Epidermal melanocyte (primary cell): ENCODE results near the gene SEC24B.
"Not testable (repeated sequence)": the region's sequence is repeated elsewhere in the genome, so short reads cannot be mapped to it uniquely, and the experiment has no call there.

Experiments used
- DNase-seq: peaks from one replicate; pipeline ENCODE4 v3.0.0; 2011; ENCODE audit warnings: low spot score; ENCODE audit not compliant: insufficient read length

The SEC24B gene

DNA sequence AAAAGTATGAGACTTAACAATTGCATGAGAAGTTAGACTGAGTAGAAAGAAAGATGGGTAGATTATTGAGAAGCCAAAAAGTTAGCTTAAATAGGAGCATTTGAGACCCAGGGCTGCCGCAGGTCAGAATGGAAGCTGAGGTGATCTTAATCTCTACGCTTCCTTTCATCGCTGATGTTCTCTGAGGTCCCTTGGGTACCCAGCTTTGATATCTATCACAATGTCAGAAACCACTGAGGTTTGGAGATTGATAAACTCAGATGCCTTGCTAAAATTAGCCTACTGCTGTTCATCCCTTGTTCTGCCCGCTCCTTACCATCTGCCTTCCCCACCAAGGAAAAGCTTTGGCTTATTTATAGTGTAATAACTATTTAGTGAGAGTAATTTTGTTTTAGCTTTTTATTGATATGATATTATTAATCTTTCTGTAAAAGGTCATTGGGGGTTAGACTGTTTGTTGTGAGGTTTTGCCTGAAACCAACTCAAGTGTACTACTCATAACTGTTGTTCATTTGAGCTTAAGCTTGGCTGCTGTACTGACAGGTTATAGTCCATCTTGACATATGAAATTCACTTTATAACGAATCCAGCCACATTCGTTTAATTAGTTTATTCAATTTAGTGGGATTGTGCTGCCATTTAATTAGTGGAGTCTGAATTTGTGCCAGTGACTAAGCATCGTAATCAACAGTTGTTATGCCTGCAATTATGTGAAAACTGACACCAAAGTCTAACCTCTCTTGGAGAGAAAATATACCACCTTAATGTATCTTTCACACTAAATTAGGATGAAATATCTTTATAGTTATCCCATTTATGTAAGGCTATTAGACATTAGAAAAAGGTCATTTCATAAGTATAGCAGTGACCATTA, 141.6 kb downstream of the SEC24B start:
- no peak for DNase-seq

DNA sequence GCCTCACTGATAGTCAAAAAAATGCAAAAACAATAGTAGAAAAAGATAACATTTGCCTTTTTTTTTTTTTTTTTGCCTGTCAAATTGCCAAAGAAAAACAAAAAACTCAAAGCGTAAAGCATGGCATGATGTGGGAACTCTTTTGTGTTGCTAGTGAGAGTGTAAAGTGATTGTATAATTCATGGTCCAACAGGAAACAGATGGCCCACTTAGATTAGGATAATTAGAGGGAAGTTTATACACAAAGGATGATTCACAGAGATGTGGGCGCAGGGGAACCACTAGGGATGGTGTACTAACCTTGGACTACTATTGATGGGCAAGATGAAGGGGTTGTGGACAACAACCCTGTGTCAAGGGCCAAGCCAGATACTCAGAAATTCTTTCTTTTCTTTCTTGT, 142.8 kb downstream of the SEC24B start:
- no peak for DNase-seq

DNA sequence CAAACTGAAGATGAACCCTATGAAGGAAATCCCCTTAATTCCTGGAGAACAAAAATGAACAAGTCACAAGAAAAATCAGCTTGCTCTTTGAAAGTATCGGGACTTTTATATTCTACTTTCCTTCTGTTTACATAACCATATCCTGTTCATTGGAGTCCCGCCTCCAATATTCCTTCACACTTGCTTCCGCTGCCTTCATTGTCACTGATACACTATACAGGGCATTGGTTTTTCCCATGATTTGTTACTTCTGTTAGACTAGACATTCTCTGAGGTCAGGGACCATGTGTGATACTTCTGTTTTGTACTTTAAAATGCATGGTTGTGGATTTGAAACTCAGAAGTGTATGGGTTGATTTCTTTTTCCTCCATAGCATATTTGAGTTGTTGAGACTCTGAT, 145.2 kb downstream of the SEC24B start:
- no peak for DNase-seq

- not testable (repeated sequence) for DNase-seq
These were observed 146.4 kb downstream of the SEC24B start for GRCh38 chr4:109579997-109580396.

DNA sequence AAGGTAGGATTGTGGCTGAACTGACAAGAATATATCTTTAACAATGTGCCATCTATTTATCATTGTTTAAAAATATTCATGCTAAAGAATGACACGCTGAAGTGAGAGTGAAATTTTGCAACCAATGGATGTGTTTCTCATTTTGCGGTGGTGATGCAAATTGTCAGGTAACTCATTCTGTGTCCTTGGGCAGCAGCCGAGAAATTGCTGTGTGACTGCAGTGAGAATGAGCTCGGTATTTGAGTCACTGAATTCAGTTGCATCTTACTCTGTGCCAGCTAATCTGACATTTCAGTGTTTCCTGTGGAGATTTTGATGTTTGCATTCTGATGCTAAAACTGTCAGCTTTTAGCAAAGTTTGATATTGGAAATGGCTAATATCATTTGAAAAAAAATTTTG, 154.6 kb downstream of the SEC24B start:
- no peak for DNase-seq

- no peak for DNase-seq
These were observed 155.5 kb downstream of the SEC24B start for GRCh38 chr4:109589119-109589518.

DNA sequence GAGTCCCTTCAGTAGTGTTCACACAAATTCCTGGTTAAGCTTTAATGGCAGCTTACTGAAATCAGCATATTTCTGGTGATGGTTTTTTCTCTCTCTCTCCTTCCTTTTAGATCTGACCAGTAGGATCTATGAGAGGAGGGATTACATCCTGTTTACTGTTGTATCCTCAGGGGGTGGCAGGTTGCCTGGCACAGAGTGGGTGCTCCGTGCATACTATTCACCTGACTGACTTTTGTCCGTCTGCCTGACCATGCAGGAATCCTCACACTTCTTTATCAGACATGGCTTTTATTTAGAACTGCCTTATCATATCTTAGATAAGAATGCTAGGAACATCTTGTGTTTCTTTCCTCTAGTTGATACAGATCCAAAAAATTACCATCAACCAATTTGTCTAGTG, 156.0 kb downstream of the SEC24B start:
- DNase-seq = no peak
